IPS-15b (cell line): ENCODE data around the gene SUPT7L.
A peak's percentile ranks its signal among the peaks of the same experiment; 100 is the strongest.

Source experiments
- H3K27me3 ChIP-seq: one replicate; pipeline ENCODE4 v1.6.1; 2013; ENCODE audit warnings: low read length; ENCODE audit not compliant: control insufficient read depth, insufficient read depth
- H3K36me3 ChIP-seq: one replicate; pipeline ENCODE4 v1.6.1; 2013; ENCODE audit warnings: low read length; ENCODE audit not compliant: control insufficient read depth, insufficient read depth
- H3K4me1 ChIP-seq: one replicate; pipeline ENCODE4 v1.6.1; 2013; ENCODE audit warnings: mild to moderate bottlenecking, low read length; ENCODE audit not compliant: control insufficient read depth, insufficient read depth
- H3K4me3 ChIP-seq: one replicate; pipeline ENCODE4 v1.5.1; 2013; ENCODE audit warnings: low read depth, low read length
- H3K9ac ChIP-seq: one replicate; pipeline ENCODE4 v1.6.1; 2013; ENCODE audit warnings: low read depth, mild to moderate bottlenecking, low read length
- H3K9me3 ChIP-seq: one replicate; pipeline ENCODE4 v1.6.1; 2013; ENCODE audit warnings: mild to moderate bottlenecking, low read length; ENCODE audit not compliant: control insufficient read depth, insufficient read depth

SUPT7L gene, protein sequence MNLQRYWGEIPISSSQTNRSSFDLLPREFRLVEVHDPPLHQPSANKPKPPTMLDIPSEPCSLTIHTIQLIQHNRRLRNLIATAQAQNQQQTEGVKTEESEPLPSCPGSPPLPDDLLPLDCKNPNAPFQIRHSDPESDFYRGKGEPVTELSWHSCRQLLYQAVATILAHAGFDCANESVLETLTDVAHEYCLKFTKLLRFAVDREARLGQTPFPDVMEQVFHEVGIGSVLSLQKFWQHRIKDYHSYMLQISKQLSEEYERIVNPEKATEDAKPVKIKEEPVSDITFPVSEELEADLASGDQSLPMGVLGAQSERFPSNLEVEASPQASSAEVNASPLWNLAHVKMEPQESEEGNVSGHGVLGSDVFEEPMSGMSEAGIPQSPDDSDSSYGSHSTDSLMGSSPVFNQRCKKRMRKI

DNA sequence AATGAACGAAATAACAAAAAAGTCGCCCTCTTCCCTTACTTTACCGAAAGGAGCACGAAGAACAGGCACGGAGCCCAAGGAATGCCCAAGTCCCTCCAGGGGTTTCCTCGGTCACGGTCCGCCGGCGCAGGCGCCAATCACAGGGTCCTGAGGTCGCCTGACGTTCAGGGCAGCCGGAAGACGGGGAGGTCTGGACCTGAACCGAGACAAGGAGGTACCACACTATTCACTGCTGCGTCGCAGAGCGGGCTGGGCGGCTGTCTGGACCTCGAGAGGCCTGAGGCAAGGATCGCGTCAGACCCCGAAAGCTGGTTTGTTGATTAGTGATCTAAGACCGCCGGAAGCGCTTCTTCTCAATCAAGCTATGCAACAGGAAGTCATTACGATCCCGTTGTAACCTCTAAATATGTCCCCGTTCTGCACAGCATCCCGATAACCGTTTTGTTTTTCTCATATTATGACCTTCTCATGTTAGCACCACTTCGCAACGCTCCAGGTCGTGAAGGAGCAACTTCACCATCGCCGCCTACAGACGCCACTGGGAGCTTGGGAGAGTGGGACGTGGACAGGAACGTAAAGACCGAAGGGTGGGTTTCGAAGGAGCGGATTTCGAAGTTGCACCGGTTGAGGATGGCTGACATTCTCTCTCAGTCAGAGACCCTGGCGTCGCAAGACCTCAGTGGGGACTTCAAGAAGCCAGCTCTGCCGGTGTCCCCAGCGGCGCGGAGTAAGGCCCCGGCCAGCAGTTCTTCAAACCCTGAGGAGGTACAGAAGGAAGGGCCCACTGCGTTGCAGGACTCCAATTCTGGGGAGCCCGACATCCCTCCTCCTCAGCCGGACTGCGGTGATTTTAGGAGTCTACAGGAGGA is at the start of gene SUPT7L, which contains the start of gene SLC4A1AP:
Gene SUPT7L (minus strand): TSS at position 330 of the 869 bp plus-strand sequence. CDS start 1,422 bp downstream, outside the sequence.
Gene SLC4A1AP (plus strand): TSS at position 605 of the 869 bp plus-strand sequence. CDS start 26 bp downstream, at position 631.
- peaks cover 3% of the 10 kb centered on the region for H3K4me1 ChIP-seq
- no peaks in the 10 kb centered on the region for H3K27me3 ChIP-seq
- peaks cover 11% of the 10 kb centered on the region for H3K36me3 ChIP-seq
- H3K9ac ChIP-seq = peak within 1 kb of the TSS; percentile 77
- H3K4me3 ChIP-seq = peak within 1 kb of the TSS; percentile 85
- no peaks in the 10 kb centered on the region for H3K9me3 ChIP-seq

DNA sequence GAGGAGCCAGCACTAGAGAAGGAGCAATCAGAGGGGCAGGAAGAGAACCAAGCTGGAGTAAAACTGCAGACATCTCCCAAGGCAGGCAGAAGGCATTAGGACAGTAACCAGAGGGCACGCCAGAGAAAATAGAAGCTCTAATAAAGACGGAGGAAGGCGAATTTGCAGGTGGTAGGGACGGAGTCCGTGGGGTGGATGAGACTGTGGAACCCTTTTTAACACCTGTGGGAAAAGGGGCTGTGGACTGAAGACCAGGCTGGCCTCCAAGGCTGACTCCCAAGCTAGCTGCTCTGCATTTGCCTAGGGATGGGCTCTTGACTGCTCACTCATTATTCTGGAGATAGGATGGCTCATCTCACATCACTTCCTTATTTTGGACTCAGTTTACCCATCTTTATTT is 49.8 kb upstream of the SUPT7L start:
- H3K4me1 ChIP-seq = no peaks in the 10 kb centered on the region

DNA sequence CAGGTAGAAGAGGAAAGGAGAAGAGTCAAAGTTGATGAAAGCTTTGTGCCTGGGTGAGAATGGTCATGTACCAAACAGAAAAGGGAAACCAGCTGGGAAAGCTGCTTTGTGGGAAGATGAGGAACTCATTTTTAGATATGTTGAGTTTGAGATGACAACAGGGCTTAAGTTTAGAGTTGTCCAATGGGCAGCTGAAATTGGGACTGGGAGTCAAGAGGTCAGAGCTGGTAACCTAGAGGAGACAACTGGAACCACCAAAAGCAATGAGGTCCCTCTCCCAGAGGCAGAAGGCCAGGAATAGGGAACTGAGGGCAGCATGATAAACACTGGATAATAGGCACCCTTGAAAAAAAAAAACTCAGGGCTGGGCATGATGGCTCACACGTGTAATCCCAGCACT is 49.1 kb upstream of the SUPT7L start:
- Histone ChIP-seq H3K9me3 (no peaks in the 10 kb centered on the region), H3K4me1 (no peaks in the 10 kb centered on the region), H3K36me3 (no peaks in the 10 kb centered on the region), H3K4me3 (no peak overlapping the region), H3K27me3 (peaks cover 7% of the 10 kb centered on the region), H3K9ac (no peak overlapping the region)

More for the DNA sequence above, 49.8 kb upstream of the SUPT7L start:
- H3K27me3 ChIP-seq = peaks cover 7% of the 10 kb centered on the region
- H3K4me3 ChIP-seq = no peak overlapping the region
- no peaks in the 10 kb centered on the region for H3K36me3 ChIP-seq
- H3K9me3 ChIP-seq = no peaks in the 10 kb centered on the region
- no peak overlapping the region for H3K9ac ChIP-seq

DNA sequence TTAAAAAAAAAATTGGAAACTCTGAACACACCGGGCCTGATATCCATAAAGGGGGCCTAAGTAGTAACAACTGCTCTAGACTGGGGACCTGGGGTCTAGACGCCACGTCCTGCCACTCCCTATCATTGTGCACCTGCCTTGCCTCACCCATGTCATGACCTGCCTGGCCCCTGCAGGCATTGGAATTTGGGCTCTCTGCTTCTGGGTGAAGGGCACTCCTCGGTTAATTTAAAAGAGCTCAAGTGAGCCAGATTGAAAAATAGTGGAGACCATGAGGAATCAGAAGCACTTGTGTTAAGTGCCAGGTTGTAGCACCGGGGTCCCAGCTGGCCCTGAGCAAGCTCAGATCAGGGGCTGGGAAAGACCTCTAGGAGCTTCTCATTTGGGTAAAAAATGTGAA is 48.4 kb upstream of the SUPT7L start:
- Histone ChIP-seq H3K4me1 (no peaks in the 10 kb centered on the region), H3K27me3 (peaks cover 2% of the 10 kb centered on the region), H3K9ac (no peak overlapping the region), H3K36me3 (no peaks in the 10 kb centered on the region), H3K9me3 (no peaks in the 10 kb centered on the region), H3K4me3 (no peak overlapping the region)

DNA sequence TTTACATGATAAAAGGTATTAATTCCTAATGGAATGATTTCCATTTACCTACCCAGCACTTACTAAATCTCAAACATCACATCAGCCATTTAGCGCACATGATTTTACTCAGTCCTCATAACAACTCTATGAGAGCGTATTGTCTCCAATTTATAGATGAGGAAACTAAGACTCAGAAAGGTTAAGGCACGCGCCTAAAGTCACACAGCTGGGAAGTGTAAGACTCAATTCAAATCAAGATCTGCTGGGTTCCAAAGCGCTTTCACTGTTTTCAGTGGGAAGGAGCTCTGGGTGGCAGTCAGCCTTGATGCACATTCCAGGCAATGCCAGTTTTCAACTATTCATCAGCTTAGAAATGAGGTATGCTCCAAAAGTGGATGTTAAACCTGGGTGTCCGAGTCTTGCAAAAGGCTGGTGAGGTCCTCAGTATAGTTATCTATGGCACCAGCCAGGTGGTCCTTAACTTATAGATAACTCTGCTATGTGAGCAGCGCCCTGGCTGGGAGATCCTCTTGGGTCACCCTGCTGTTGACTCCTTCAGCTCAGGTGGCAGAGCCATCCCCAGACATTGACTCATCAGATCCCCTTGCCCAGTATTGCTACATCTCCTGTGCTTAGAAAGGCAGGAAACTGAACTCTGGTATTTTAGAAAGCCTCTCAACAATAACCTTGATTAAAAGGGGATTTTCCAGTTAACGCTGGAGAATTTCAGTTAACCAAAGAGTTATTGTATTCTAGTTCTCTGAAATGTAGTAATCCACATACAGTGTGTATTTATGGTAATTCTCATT is 47.4 kb upstream of the SUPT7L start:
- H3K4me3 ChIP-seq = no peak overlapping the region
- no peak overlapping the region for H3K9ac ChIP-seq

DNA sequence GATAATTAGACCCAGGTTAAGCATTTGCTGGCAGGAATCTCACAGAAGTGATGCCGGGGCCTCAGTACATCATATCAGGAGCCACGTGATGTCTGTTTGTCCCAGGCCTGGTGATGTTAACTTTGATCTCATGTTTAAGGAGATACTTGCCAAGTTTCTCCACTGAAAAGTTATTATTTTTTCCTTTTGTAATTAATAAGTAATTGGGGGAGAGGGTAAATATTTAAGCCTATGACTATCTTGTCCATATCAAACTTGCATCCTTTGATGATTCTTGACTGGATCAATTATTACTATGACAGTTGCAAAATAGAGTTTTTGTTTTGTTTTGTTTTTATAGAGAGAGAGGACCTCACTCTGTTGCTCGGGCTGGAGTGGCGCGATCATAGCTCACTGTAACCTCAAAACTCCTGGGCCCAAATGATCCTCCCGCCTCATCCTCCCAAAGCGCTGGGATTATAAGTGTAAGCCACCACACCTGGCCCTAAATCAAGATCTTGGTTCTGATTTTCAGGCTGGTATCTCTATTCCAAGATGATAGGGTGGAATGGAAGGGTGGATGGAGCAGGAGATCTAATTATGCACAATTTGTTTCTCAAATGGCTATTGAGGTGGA is 46.7 kb upstream of the SUPT7L start:
- H3K27me3 ChIP-seq = peaks cover 2% of the 10 kb centered on the region
- peaks cover 6% of the 10 kb centered on the region for H3K4me1 ChIP-seq
- H3K36me3 ChIP-seq = no peaks in the 10 kb centered on the region
- no peaks in the 10 kb centered on the region for H3K9me3 ChIP-seq
- H3K9ac ChIP-seq = no peak overlapping the region
- no peak overlapping the region for H3K4me3 ChIP-seq

More for the DNA sequence above, 47.4 kb upstream of the SUPT7L start:
- no peaks in the 10 kb centered on the region for H3K36me3 ChIP-seq
- H3K27me3 ChIP-seq = peaks cover 2% of the 10 kb centered on the region
- H3K4me1 ChIP-seq = peaks cover 5% of the 10 kb centered on the region
- no peaks in the 10 kb centered on the region for H3K9me3 ChIP-seq

DNA sequence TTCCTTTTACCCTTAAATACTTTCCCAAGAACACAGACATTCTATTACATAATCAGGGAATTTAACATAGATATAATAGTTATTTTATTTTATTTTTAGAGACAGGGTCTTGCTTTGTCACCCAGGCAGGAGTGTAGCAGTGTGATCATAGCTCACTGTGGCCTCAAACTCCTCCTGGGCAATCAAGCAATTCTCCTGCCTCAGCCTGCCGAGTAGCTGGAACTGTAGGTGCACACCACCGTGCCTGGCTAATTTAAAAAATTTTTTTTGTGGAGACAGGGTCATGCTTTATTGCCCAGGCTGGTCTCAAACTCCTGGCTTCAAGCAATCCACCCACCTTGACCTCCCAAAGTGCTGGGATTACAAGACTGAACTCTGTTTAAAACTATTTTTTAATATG is 45.9 kb upstream of the SUPT7L start:
- peaks cover 6% of the 10 kb centered on the region for H3K4me1 ChIP-seq
- H3K4me3 ChIP-seq = no peak overlapping the region
- H3K27me3 ChIP-seq = peaks cover 2% of the 10 kb centered on the region
- no peak overlapping the region for H3K9ac ChIP-seq
- H3K9me3 ChIP-seq = no peaks in the 10 kb centered on the region
- no peaks in the 10 kb centered on the region for H3K36me3 ChIP-seq

DNA sequence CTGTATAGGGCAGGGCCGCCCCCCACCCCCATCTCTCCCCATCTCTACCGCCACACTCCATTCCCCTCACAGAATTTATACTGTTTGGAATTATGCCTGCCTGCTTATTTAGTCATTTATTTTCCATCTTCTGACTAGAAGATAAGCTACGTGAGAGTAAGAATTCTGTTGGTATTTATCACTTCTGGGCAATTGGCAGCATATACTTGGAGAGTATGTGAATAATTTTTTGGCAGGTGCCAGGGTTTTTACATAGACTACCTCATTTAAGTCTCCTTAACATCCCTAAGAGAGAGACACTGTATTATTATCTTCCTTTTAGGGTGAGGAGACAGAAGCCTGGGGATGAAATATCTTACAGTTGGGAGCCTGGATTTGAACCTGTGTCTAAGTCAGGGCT is 45.3 kb upstream of the SUPT7L start:
- H3K4me3 ChIP-seq = no peak overlapping the region
- no peaks in the 10 kb centered on the region for H3K9me3 ChIP-seq
- no peaks in the 10 kb centered on the region for H3K36me3 ChIP-seq
- H3K4me1 ChIP-seq = peaks cover 6% of the 10 kb centered on the region
- no peaks in the 10 kb centered on the region for H3K27me3 ChIP-seq
- no peak overlapping the region for H3K9ac ChIP-seq

DNA sequence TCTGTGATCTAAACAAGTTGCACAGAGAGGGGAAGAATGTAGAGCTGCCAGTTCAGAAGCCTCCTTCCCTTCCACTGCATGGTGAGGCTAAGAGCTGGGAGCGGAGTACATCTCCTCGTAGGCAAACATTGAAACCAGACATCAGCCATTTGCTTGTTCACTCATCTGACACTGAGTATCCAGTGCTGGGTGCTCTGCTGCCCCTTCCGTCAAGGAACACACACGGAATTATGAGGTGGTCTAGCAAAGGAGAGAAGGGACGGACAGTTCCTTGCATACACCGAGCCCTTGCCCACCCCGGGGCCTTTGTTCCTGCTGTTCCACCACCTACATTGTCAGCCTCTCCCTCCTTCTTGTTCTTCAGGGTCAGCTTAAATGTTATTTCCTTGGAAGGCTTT is 44.8 kb upstream of the SUPT7L start:
- Histone ChIP-seq H3K9me3 (no peaks in the 10 kb centered on the region), H3K4me1 (peaks cover 10% of the 10 kb centered on the region), H3K4me3 (no peak overlapping the region), H3K9ac (no peak overlapping the region), H3K27me3 (no peaks in the 10 kb centered on the region), H3K36me3 (no peaks in the 10 kb centered on the region)

DNA sequence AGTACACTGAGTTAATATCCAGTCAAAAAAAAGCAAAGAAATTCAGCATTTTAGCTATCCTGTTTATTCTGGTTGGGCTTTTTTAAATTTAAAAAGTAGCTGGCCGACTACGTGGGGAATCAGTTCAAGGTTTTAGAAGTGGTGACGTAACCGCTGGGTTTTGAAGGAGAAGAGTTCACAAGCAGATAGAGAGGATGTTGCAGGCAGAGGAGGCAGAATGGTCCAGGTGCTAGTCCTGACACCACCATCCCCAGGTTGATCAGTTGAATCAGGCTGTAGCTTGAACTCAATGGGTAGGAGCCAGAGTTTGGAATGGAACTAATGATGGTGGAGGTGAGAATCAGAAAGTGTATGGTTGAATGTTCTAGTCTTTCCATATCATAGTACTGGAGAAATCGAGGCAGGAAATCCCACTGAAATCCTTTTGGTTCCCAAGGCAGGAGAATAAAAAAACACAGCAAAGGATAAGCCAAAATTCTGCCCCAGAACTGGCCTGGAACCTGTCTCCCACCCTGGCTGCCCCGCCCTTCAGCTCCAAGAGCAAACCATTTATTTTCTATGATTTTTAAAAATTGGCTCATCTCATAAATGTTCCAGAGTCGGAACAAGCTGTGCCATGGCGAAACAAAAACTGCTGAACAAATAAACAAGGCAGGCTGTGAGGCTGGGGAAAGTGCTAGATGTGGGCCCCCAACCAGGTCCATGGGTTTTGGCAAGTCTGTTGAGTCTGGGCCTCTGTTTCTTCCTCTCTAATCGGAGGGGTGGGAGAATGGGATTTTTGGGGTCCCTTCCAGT is 44.2 kb upstream of the SUPT7L start:
- H3K9ac ChIP-seq = no peak overlapping the region
- H3K27me3 ChIP-seq = no peaks in the 10 kb centered on the region
- no peaks in the 10 kb centered on the region for H3K36me3 ChIP-seq
- no peaks in the 10 kb centered on the region for H3K9me3 ChIP-seq
- H3K4me3 ChIP-seq = no peak overlapping the region
- H3K4me1 ChIP-seq = peaks cover 10% of the 10 kb centered on the region
